GM21825 (cell line): Measurements from ENCODE around the gene TNS2.
A peak's percentile ranks its signal among the peaks of the same experiment; 100 is the strongest.
"Not testable (repeated sequence)": the region's sequence is repeated elsewhere in the genome, so short reads cannot be mapped to it uniquely, and the experiment has no call there.

Experiments
- ATAC-seq: cut with Tn5 transposase; IDR thresholded peaks from one replicate; pipeline ENCODE4 v1.9.1; 2021; ENCODE audit warnings: mild to moderate bottlenecking, moderate library complexity; ENCODE audit not compliant: unreplicated experiment

The TNS2 gene, protein sequence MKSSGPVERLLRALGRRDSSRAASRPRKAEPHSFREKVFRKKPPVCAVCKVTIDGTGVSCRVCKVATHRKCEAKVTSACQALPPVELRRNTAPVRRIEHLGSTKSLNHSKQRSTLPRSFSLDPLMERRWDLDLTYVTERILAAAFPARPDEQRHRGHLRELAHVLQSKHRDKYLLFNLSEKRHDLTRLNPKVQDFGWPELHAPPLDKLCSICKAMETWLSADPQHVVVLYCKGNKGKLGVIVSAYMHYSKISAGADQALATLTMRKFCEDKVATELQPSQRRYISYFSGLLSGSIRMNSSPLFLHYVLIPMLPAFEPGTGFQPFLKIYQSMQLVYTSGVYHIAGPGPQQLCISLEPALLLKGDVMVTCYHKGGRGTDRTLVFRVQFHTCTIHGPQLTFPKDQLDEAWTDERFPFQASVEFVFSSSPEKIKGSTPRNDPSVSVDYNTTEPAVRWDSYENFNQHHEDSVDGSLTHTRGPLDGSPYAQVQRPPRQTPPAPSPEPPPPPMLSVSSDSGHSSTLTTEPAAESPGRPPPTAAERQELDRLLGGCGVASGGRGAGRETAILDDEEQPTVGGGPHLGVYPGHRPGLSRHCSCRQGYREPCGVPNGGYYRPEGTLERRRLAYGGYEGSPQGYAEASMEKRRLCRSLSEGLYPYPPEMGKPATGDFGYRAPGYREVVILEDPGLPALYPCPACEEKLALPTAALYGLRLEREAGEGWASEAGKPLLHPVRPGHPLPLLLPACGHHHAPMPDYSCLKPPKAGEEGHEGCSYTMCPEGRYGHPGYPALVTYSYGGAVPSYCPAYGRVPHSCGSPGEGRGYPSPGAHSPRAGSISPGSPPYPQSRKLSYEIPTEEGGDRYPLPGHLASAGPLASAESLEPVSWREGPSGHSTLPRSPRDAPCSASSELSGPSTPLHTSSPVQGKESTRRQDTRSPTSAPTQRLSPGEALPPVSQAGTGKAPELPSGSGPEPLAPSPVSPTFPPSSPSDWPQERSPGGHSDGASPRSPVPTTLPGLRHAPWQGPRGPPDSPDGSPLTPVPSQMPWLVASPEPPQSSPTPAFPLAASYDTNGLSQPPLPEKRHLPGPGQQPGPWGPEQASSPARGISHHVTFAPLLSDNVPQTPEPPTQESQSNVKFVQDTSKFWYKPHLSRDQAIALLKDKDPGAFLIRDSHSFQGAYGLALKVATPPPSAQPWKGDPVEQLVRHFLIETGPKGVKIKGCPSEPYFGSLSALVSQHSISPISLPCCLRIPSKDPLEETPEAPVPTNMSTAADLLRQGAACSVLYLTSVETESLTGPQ (N-terminal part only)

DNA sequence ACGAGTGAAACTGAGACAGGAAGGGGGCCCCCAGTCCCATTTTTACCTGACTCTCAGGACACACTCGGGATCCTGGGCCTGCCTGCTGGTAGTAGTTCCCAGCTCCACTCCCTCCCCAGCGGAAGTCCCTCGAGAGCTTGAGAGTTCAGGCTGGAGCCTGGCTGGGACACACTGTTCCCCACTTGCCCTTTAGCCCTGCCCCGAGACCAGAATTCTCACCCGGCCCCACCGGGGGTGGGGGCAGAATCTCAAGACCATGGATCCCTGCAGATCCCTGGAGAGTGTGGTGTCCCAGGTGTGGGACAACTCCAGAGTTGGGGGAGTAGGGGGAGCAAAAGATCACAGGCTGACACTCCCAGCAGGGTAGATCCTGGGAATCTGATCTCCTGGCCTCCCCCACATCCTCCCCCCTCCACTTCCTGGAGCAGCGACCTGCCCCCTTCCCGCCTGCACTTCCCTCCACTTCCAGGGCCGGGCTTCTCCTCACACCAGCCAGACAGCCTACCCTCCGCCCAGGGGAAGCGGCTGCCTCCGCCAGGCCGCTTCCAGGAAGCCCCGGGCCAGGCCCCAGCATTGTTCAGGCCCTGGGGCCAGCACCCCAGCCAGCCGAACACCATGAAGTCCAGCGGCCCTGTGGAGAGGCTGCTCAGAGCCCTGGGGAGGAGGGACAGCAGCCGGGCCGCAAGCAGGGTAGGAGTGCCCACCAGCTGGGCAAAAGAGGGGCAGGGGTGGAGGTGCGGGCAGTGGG is at the start of gene TNS2:
TSS of gene TNS2 (plus strand) at position 495 of the 748 bp plus-strand sequence. CDS start at position 616, 121 bp downstream.
- no peak for ATAC-seq

DNA sequence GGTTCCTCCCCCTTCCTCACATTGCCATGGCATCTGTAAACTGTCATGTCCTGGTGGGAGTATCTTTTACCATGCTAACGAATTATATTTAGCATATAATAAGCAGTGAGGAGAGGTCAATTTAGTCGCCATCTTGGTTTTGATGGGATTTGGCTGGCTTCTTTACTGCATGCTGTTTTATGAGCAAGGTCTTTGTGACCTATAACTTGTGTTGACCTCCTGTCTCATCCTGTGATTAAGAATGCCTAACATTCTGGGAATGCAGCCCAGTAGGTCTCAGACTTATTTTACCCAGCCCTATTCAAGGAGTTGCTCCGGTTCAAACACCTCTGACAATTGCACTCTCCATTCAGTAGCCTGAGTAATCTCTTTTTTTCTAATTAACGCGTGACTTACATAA is 45.7 kb upstream of the TNS2 start:
- ATAC-seq = no peak

DNA sequence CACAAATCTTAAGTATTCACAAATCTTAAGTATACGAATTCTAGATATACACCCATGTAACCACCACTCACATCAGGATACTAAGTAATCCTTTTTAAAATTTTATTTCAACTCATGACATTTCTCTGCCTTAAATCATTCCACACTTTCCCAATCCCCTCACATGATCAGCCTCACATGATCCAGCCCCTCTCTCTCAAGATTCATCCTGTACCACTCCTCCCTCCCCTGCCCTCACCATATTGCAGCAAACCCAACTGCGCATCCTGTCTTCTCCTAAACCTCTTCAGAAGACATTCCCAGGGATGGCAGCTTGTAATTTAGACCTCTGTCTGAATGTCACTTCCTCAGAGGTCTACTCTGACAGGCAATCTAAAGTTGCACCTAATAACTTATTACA is 45.3 kb upstream of the TNS2 start:
- no peak for ATAC-seq

DNA sequence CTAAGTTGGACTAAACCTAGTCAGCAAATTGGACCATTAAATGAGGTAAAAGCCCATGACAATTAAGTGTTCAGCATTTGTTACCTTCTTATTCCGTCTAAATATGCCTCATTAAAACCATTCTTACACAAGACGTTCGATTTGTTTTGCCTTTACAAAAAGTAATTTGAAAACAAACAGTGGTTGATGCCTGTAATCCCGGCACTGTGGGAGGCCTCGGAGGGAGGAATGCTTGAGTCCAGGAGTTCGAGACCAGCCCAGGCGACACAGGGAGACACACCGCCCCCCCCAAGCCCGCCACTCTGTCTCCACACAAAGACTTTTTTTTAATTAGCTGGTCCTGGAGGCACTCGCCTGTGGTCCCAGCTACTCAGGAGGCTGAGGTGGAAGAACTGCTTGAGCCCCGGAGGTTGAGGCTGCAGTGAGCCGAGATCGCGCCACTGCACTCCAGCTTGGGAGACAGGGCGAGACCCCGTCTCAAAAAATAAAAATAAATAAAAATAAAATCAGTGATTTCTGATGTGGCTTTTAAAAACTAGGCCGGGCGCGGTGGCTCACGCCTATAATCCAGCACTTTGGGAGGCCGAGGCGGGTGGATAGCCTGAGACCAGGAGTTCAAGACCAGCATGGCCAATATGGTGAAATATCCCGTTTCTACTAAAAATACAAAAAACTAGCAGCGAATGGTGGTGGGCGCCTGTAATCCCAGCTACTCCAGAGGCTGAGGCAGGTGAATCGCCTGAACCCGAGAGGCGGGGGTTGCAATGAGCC is 44.5 kb upstream of the TNS2 start:
- no peak for ATAC-seq

DNA sequence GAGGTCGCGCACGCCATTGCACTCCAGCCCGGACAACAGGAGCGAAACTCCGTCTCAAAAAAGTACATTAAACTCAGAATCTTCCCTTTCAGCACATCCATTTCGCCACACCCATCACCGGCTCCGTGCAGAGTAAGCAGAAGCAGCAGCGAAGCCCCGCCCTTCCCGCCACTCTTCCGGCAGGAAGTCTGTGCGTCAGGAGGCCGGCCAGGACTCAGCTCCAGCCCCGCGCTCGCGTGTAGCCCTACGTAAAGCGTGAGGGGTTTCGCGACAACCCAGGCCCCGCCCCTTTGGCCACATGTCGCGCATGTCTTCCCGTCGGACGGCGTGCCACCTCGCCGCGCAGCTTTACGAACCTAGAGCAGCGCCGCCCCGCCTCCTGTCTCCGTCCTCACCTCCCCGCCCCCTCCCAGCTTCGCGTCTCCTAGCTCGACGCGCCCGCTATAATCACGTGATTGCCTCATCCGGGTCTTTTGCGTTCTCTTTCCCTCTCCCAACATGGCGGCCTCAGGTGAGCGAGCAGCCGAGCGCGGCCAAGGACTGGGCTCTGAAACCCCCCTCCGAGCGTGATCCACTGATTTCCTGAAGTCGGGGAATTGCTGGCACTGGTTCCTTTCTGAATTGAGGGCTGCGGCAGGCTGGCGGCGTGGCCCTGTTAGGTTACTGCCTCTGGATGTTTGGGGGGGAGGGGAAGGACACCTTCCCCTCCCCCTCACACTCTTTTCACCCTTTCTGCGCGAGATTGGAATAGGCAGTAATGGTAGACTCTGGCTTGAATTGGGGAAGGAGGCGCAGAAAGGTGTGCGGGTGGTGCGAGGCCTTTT is 43.7 kb upstream of the TNS2 start, which contains the start of gene EIF4B:
TSS of gene EIF4B (plus strand) at position 471 of the 824 bp plus-strand sequence. CDS start at position 499, 28 bp downstream.
- ATAC-seq = peak; percentile 87

DNA sequence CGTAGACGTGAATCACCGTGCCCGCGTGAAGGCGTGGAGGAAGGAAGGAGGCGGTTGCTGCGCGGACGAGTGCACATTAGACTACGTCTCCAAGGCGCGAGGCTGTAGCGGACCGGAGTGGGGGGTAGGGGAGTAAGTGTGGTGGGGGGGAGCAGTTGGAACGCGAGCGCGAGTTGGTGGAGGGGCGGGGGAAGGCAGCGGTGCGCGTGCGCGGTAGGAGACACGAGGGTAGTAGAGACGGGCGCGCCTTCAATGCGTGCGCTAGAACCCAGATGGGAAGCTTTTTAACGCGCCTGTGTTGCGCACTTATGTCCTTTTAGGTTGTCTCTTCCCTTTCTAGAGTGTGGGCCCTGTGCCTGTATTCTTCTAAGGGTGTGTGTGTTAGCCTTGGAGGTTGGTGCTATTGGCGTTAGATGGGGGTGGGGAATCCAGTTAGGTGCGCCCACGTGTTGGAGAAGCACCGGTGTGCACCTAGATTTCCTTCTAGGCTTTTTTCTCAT is 43.0 kb upstream of the TNS2 start:
- ATAC-seq = no peak

DNA sequence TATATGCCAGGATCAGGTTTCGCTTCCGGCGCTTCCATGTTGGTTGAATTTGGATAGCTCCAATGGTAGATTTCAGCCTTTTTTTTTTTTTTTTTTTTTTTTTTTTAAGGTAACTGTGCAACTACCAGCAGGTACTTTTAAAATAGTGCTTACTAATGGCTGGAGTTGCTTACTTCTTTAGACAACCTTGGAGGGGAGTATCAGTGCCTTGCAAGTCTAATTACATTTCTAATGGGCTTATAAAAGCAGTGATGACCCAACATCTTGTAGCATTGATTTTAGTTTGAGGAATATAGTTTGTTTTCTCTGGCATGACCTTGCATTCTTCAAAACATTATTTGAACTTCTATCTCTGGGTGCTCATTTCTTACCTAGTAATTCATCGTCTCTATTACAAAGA is 42.5 kb upstream of the TNS2 start:
- no peak for ATAC-seq

DNA sequence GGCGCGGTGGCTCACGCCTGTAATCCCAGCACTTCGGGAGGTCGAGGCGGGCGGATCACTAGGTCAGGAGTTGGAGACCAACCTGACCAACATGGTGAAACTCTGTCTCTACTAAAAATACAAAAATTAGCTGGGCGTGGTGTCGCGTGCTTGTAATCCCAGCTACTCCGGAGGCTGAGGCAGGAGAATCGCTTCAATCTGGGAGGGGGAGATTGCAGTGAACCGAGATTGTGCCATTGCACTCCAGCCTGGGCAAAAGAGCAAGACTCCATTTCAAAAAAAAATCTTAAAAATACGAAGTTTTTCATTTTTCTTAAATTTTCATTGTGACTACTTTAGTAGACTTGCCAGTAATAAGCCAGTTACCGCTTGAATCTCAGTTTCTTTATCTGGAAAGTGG is 41.1 kb upstream of the TNS2 start:
- ATAC-seq = not testable (repeated sequence)

DNA sequence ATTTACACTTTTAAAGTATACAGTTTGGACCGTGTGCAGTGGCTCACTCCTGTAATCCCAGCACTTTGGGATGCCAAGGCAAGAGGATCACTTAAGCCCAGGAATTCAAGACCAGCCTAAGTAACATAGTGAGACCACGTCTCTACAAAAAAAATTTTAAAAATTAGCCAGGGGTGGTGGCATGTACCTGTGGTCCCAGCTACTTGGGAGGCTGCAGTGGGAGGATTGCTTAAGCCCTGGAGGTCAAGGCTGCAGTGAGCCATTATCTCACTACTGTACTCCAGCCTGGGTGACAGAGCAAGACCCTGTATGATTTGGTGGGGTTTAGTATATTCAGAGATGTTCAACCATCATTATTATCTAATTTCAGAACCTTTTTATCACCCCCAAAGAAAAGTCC is 38.9 kb upstream of the TNS2 start:
- ATAC-seq = no peak

DNA sequence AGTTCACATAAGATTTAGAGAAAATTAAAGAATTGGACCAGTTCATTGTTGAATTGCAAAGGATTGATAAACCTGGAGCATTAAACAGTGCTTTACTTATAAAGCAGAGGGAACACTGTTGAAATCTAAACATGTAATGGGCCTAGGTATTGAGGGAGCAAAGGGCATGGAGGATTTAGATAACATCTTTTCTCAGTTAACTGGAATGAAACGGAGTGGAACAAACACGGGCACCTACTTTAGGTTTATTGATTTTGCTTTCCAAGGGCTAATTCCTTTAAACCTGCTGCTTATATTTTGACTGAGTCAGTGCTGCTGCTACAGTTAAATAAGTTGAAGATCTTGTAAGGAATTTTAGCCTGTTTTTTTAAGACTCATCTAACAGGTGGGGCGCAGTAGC is 38.0 kb upstream of the TNS2 start:
- ATAC-seq = no peak

DNA sequence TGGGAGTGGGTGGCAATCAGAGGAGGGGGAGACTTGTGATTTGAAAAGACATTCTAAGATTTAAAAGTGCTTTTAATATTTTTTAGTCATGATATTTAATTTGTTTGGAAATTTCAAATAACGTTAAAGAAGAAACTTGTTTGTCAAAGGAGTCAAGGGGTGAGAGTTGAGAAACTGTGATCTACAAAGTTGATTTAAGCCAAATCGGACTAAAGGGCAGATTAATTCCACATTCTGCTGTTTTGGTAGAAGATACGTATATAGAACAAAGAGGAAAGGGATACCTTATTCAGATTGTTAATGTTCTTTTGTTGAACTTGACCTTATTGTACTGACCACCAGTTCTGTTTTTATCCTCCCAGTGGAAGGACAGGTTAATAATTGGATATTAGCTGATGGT is 36.9 kb upstream of the TNS2 start:
- no peak for ATAC-seq

DNA sequence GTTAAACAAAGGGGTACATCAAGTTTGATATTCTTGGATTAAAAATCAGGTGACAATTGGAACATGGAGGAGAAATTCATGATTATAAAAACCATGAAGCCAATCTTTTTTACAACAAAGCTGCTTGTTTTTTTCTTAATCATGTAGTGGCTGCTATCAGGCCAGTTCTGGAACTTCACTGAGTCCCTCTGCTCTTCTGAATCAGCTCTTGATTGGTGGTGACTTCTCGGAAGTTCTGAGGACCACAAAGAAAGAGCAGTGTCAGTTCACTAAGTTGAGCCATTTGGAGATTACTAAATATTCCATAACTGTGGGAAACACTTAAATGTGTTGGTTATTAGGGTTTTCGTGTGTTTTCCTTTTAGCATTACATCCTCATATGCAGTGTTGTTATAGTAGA is 35.2 kb upstream of the TNS2 start:
- no peak for ATAC-seq

DNA sequence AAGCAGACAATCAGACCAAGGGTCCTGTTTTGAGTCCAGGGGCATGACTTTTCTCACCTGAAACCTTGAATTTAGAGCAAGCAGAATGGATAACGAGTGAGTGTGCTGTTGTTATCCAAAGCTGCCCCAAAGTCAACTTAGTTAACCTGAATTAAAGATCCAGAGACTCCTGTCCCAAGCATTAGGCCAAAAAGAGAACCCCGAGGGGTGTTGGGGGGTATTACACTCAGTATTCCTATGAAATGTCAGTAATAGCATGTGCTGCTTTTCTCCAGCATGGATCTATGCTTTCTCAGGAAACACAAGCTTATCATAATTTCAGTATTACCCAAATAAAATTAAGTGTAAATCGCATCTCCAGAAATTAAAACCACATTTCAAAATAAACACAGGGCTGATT is 24.6 kb upstream of the TNS2 start:
- no peak for ATAC-seq

DNA sequence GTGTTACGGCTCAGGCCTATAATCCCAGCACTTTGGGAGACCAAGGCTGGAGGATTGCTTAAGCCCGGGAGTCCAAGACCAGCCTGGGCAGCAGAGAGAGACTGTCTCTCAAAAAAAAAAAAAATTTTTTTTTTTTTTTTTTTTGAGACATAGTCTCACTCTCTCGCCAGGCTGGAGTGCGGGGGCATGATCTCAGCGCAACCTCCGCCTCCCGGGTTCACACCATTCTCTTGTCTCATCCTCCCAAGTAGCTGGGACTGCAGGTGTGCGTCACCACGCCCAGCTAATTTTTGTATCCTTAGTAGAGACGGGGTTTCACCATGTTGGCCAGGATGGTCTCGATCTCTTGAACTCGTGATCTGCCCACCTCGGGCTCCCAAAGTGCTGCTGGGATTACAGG is 22.9 kb upstream of the TNS2 start:
- not testable (repeated sequence) for ATAC-seq

DNA sequence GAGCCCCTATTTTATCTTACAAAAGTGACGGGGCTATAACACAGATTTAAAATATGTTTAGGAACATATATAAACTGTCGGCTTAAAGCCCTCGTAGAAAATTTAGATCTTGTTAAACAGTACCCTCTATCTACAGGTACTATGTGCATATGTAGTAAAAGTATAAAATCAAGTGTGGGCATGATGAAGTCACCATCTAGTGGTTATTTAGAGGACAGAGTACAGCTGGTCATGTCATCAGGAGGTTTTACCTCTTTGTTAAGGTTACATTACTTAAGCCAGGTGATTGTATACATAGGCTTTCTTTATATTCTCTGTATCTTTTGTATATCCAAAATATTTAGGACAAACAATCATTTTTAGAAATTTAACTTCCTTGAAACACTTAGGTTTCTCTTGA is 18.2 kb upstream of the TNS2 start:
- no peak for ATAC-seq

DNA sequence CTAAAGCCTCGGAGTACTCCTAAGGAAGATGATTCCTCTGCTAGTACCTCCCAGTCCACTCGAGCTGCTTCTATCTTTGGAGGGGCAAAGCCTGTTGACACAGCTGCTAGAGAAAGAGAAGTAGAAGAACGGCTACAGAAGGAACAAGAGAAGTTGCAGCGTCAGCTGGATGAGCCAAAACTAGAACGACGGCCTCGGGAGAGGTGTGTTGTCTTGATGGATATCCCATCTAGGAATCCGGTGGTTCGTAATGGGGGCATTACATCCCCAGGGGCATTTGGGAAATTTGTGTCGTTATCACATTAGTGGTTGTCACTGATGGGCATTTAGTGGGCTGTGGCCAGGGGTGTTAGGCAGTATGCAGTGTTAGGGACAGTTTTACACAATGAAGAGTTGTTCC is 16.0 kb upstream of the TNS2 start:
- ATAC-seq = not testable (repeated sequence)

DNA sequence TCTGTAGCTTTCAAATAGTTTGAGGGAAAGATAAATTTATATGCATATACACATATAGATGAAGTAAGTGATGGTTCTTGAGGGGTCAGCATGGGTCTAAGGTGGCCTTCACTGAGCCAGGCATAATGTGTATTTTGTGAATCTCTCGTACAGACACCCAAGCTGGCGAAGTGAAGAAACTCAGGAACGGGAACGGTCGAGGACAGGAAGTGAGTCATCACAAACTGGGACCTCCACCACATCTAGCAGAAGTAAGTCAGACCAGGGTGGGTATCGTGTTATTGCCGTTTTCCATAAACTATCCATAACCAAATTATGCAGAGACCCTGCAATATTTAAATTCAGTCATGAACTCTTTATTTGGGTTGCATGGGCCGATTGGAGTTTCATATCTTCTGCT is 15.4 kb upstream of the TNS2 start:
- ATAC-seq = no peak

DNA sequence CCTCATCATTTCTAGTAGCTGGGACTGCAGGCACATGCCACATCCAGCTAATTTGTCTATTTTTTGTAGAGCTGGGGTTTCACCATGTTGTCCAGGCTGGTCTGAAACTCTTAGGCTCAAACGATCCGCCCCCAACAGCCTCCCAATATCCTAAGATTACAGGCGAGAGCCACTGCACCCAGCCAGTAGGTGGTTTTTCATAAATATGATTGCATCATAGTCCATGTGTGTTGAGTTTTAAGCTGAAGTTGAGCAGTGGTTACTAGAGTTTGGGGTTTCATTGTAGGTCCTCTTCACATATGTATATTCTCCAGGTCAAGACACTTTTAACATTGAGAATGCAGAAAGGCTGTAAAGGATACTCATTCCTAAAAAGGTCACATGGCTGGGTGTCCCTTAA is 13.1 kb upstream of the TNS2 start:
- ATAC-seq = no peak

DNA sequence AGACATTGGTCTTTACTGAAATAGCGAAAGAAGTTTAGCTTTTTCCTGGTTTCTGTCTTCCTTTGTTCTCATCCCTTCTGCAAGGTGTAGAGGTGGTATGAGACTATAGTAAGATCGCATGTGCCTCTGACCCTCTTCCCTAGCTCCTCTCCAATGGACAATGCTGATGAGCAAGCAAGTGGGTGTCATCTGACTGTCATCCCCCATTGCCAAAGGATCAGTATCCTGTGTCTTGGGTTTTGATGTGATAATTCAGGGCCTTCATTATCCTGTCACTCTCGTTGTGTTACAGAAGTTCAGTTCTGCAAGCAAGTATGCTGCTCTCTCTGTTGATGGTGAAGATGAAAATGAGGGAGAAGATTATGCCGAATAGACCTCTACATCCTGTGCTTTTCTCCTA is 10.0 kb upstream of the TNS2 start:
- no peak for ATAC-seq
